ENCODE results near the gene PDCD4. TPM values are rescaled to one million over a fixed set of nuclear protein-coding genes. Genes with fewer than 3 reads are reported as not detected.
"Not testable (repeated sequence)": the region's sequence is repeated elsewhere in the genome, so short reads cannot be mapped to it uniquely, and the experiment has no call there.

Gene PDCD4
- total RNA-seq, 2 donors from 2014 or later: 307 TPM

DNA sequence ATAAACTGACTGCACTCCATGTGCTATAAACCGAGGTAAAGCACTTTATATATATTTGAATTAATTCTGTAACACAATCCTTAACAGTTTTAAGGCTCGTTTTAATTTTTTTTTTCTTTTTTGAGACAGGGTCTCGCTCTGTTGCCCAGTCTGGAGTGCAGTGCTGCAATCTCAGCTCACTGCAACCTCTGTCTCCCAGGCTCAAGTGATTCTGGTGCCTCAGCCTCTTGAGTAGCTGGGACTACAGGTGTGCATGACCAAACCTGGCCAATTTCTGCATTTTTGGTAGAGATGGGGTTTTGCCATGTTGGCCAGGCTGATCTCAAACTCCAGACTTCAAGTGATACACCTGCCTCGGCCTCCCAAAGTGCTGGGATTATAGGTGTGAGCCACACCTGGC lies 43.9 kb downstream of the PDCD4 start:
- Mint-ChIP-seq H3K27ac (peak overlapping the region; percentile 32), H3K4me1 (peaks cover 22% of the 10 kb centered on the region)
- not testable (repeated sequence) for H3K27me3 Mint-ChIP-seq; H3K9me3 ChIP-seq (ENCODE audit: control insufficient read depth, low read length, poor library complexity, severe bottlenecking); DNase-seq; H3K4me3 Mint-ChIP-seq; H3K36me3 Mint-ChIP-seq (ENCODE audit: low read depth); ATAC-seq

DNA sequence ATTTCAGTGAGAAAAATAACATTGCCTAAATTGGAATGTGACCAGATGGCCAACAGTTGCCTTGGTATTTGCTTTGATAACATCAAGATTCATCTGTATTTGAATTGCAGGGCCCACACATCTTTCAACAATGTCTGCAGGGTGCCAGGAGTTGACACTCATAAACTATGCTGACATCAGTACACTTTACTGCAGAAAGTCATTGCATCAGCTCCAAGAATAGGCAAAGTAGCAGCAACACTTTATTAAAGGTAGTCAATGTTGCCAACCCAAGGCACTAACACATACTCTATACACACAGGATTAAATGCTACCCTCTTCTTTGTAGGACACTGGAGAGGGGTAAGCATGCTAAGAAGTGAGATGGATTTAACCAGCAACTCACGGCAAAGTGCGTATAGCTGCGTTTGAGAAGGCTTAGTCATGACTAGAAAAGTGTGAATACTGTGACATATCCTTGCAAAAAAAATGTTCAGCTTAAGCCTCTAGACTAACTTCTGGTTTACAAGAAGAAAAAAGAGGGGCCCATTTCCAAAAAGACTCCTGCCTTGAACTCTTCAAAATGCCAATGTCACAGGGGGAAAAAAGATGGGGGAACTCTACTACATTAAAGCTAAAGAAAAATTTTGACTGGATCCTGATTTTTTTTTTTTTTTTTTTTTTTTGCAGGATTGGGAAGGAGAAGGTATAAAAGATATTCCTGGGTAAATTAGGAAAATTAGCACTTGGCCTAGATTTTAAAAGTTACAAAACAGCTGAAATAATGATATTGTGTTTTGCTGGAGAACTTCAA lies 45.0 kb downstream of the PDCD4 start:
- ATAC-seq (no peak), DNase-seq (no peak)
- Mint-ChIP-seq H3K27ac (peak overlapping the region; percentile 100), H3K4me1 (peaks cover 17% of the 10 kb centered on the region), H3K4me3 (no peak overlapping the region), H3K27me3 (no peaks in the 10 kb centered on the region), H3K36me3 (ENCODE audit: low read depth) (peaks cover 4% of the 10 kb centered on the region)
- no peaks in the 10 kb centered on the region for H3K9me3 ChIP-seq (ENCODE audit: control insufficient read depth, low read length, poor library complexity, severe bottlenecking)

DNA sequence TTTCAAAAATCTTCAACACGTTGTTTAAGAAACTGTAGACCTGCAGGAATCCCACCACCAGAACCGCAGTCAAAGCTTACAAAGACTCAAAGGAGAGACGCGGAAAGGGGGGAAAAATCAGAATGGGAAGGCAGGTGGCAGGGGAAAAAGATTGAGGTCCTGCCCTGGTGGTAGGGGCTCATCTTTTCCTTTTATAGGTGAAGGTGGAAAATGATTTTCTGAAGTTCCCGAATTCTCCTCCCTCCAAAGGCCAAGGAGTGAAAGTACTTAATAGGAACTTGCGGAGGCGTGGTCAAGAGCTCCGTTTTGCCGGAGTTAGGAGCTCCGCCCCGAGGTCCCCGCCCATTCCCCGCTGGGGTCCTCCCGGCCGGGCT lies 46.5 kb downstream of the PDCD4 start:
- H3K27ac Mint-ChIP-seq: peak overlapping the region; percentile 100
- peak overlapping the region; percentile 98 for H3K4me3 Mint-ChIP-seq
- peaks cover 4% of the 10 kb centered on the region for H3K36me3 Mint-ChIP-seq (ENCODE audit: low read depth)
- peaks cover 23% of the 10 kb centered on the region for H3K4me1 Mint-ChIP-seq
- ATAC-seq (no peak), DNase-seq (peak; percentile 73 to 81 (median 77))
- no peaks in the 10 kb centered on the region for H3K27me3 Mint-ChIP-seq
- no peaks in the 10 kb centered on the region for H3K9me3 ChIP-seq (ENCODE audit: control insufficient read depth, low read length, poor library complexity, severe bottlenecking)

DNA sequence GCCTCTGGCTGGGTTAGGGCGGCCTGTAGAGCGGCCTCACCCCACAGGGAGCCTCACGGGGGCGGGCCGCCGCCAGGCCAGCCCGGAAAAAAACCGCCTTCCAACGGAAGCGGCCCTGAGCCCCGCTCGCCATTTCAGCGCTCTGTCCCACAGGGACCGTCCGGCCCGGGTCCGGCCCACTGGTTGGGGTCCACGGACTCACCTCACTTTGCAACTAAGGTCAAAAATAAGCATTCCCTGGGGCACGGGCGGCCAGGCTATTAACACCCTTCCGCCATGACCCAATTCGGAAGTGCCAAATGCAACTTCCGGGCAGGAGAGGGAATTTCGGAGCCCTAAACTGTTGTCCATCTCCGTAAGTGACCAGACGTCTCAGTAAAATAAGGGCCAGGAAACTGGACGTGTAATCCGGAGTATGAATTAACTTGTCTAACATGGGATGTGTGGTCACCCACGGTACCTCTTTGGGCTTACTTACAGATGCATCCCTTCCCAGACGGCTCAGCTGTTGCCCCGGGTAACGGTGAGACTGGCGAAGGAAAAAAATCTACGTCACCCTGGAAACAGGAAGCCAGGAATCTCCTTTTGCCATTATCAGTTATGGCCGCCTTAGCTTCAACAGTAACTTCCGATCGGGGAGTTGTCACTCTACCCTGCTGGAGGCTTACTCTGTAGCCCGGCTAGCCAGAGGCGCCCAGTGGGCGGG lies 47.1 kb downstream of the PDCD4 start, which contains the start of gene BBIP1:
BBIP1 (minus strand) TSS at position 538 of the 706 bp plus-strand sequence. CDS start 1,023 bp downstream, outside the sequence.
- peak within 1 kb of the TSS; percentile 100 for H3K27ac Mint-ChIP-seq
- H3K27me3 Mint-ChIP-seq: no peaks in the 10 kb centered on the region
- H3K9me3 ChIP-seq (ENCODE audit: control insufficient read depth, low read length, poor library complexity, severe bottlenecking): no peaks in the 10 kb centered on the region
- ATAC-seq (peak; percentile 94), DNase-seq (no peak)
- peaks cover 4% of the 10 kb centered on the region for H3K36me3 Mint-ChIP-seq (ENCODE audit: low read depth)
- peak within 1 kb of the TSS; percentile 98 for H3K4me3 Mint-ChIP-seq
- H3K4me1 Mint-ChIP-seq: peaks cover 26% of the 10 kb centered on the region

DNA sequence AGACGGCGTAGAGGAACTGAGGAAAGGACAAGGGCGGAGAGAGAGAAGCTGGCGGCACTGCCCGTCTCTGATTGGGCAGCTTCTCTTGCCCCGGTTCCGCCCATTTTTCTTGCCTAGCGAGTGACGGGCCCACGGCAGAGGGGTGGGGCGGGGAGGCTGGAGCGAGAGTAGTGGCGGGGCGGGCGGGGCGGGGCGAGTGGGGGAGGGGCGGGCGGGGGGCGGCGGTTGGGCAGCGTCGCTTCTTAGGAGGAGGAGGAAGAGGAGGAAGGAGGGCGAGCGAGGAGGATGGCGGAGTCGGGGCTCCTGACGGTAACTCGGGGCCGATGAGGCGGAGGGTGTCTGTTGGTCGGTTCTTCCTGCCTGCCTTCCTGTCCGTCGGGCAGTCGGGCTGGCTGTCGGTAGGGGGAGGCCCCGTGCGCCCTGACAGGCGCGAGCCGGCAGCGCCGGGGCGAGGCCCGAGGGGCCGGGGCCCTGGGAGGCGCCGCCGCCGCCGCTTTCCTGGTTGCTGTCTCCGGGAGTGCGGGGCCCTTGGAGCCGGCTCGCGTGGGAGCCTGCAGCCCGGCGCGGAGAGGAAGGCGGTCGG lies 47.7 kb downstream of the PDCD4 start, which contains the start of gene SHOC2:
SHOC2 (plus strand) TSS at position 256 of the 583 bp plus-strand sequence. CDS start 44,755 bp downstream, outside the sequence.
- H3K27me3 Mint-ChIP-seq: no peaks in the 10 kb centered on the region
- H3K4me1 Mint-ChIP-seq: peaks cover 29% of the 10 kb centered on the region
- H3K36me3 Mint-ChIP-seq (ENCODE audit: low read depth): peaks cover 4% of the 10 kb centered on the region
- ATAC-seq (peak; percentile 50), DNase-seq (peak; percentile 94 to 98 (median 95))
- H3K9me3 ChIP-seq (ENCODE audit: control insufficient read depth, low read length, poor library complexity, severe bottlenecking): no peaks in the 10 kb centered on the region
- H3K27ac Mint-ChIP-seq: peak within 1 kb of the TSS; percentile 100
- peak within 1 kb of the TSS; percentile 98 for H3K4me3 Mint-ChIP-seq

DNA sequence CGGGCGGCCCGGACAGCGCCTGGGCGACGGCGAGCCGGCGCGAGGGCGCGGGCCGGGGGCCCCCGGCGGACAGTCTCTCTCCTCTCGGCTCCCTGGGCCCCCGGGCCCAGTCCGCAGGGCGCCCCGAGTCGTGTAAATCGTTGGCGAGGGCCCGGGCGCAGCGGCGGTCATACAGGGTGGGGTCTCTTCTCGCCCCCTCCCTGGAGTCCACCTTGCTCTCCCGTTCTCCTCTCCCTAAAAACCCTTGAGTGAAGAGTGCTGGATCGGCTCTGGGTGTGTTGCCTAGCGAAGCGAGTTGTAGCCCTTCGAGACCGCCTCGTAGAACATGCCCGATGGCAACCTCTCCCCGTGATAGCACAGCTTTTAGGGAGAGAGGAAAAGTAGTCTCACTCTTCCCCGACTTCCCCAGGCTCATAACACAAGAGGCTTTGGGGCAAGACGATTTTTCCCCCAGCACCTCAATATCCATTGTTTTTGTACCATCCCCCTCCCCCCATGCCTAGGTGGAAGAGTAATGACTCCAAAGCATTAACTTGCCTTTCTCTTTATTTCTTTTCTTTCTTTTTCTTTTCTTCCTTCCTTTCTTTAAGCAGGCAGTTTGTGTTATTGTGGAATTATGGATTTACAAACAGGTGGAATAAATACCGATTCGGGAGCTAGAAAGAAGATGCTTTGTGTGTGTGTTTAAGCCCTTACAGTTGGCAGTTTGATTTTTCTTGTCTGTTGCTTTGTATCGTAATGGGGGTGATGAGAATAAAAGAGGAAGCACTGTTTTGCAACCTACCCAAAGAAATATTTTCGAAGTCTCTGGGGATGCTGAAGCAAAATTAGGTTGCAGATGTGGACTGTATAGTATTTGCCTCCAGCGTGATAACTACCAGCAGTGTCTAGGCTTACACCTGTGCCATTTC lies 48.5 kb downstream of the PDCD4 start:
- ATAC-seq (no peak), DNase-seq (peak in 1 of 3 donors; percentile 8)
- Mint-ChIP-seq H3K27me3 (no peaks in the 10 kb centered on the region), H3K4me1 (peaks cover 29% of the 10 kb centered on the region), H3K27ac (peak overlapping the region; percentile 100), H3K4me3 (peak overlapping the region; percentile 98), H3K36me3 (ENCODE audit: low read depth) (peaks cover 4% of the 10 kb centered on the region)
- no peaks in the 10 kb centered on the region for H3K9me3 ChIP-seq (ENCODE audit: control insufficient read depth, low read length, poor library complexity, severe bottlenecking)

DNA sequence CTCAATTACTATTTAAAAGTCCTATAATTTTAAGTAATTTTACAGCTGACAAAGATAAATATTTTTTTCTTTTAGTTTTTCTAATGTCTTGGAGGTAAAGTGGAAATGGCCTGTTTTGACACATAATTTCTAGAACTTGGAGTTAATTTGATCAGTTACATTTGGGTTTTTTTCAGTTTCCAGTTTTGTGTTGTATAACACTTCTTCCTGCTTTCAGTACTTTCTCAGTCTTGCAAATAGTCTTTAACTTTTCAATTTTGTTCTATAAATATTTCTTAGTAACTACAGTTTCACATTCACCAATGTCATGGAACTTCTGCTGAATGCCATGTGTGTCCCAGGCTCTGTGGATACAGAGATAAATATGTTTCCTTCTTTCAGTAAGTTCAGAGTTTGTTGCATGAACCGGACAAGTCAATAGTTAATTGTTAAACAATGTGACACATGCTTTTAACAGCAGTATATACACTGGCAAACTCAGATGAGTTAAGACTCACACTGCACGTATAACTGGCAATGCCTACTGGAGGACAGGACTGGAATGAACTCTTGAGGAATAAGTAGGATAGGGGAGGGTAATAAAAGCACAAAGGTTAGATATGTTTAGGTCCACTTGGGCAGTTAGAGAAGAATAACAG lies 52.2 kb downstream of the PDCD4 start:
- no peak for DNase-seq
- ATAC-seq: no peak
- Mint-ChIP-seq H3K27me3 (no peaks in the 10 kb centered on the region), H3K4me3 (no peak overlapping the region), H3K4me1 (peaks cover 29% of the 10 kb centered on the region), H3K36me3 (ENCODE audit: low read depth) (peaks cover 3% of the 10 kb centered on the region), H3K27ac (peak overlapping the region; percentile 75)
- H3K9me3 ChIP-seq (ENCODE audit: control insufficient read depth, low read length, poor library complexity, severe bottlenecking): no peaks in the 10 kb centered on the region

DNA sequence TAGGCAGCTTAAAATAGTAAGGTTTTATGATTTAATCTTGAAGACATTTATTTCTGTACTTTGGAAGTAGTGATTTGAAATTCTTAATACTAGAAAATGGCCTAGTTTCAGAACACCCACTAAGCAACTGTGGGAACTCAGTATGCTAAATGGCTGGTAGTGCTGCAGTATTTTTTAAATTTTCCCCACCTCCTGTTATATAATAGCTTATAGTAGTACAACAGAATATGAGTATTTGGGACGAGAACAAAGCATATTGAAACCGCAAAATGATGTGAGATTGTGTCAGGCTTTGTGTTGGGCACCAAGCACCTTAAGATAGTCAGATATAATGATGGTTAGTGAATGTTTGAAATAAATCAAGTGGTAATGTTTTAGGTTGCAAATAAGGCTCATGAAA lies 55.7 kb downstream of the PDCD4 start:
- Mint-ChIP-seq H3K36me3 (ENCODE audit: low read depth) (no peaks in the 10 kb centered on the region), H3K4me3 (no peak overlapping the region), H3K4me1 (peaks cover 25% of the 10 kb centered on the region), H3K27ac (no peak overlapping the region), H3K27me3 (no peaks in the 10 kb centered on the region)
- peak; percentile 71 for ATAC-seq
- DNase-seq: no peak
- H3K9me3 ChIP-seq (ENCODE audit: control insufficient read depth, low read length, poor library complexity, severe bottlenecking): no peaks in the 10 kb centered on the region

DNA sequence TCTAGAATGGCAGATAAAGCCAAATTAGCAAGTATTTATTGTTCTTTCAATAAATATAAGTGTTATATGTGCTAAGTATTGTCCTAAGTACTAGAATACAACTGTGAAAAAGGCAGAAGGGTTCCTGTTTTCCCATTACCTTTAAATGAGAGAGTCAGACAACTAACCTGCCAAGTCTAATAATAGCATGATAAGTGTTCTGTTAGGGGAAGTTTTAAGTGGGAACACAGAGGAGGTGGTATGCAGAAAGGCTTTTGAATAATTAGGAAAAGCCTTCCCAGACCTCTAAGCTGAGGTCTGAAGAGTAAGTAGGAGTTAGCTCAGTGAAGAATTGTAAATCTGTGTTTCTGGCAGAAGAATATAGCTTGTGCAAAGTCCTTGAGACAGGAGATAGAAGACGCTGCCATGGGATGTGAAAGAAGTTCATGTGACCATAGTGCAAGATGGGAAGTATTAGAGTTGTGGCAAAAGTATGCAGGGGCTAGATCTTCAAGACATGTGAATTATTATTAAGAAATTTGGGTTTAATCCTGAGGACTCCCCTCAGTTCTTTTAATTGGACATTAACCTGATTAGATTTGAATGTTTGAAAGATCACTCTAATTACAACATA lies 60.1 kb downstream of the PDCD4 start:
- H3K27ac Mint-ChIP-seq: no peak overlapping the region
- H3K27me3 Mint-ChIP-seq: no peaks in the 10 kb centered on the region
- peaks cover 14% of the 10 kb centered on the region for H3K4me1 Mint-ChIP-seq
- ATAC-seq (no peak), DNase-seq (no peak)
- peaks cover 2% of the 10 kb centered on the region for H3K36me3 Mint-ChIP-seq (ENCODE audit: low read depth)
- H3K9me3 ChIP-seq (ENCODE audit: control insufficient read depth, low read length, poor library complexity, severe bottlenecking): no peaks in the 10 kb centered on the region
- no peak overlapping the region for H3K4me3 Mint-ChIP-seq

DNA sequence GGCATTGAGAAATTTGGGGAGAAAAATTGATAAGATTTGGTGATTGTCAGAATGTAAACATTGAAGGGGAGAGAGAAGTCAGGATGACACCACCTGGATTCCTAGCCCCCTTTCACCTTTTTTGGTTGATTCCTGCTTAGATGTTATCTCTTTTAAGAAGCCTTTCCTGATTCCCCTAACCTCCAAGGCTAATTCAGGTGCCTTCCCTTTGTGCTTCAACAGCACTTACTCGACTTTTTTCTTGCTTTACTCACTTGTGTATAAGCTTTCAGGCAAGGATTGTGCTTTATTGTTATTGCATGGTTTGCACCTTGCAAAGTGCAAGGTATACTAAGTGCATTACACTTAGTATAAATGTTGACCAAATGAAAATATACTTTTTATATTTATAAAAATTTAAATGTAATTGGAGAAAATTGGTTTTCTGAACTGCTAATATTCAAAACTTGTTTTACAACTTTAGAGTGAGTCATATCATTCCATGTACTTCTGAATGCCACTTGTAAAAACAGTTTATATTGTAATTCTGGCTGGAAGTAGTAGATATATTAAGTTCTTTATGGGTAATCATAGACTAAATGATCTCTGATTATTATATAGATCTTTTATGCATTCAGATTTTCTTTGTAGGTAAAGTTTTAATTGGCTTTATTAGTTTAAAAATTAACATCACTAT lies 60.9 kb downstream of the PDCD4 start:
- ATAC-seq: no peak

DNA sequence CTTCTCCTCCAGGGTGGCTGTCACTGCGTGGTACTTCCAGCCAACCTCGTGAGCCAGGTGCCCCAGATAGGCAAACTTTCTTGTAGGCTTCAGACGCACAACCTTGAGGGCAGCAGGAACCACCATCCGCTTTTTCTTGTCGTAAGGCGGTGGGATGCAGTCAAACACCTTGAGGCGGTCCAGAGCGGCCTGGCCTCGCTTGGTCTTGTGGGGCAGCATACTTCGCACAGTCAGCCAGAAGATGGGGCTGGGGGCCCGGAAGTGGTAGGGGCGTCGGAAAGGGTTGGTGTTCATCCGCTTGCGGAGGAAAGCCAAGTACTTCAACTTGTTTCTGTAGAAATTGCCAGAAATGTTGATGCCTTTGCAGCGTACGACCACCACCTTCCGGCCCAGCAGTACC lies 65.0 kb downstream of the PDCD4 start:
- Mint-ChIP-seq H3K27ac (no peak overlapping the region), H3K36me3 (ENCODE audit: low read depth) (peaks cover 4% of the 10 kb centered on the region), H3K4me1 (peaks cover 10% of the 10 kb centered on the region), H3K4me3 (no peak overlapping the region), H3K27me3 (no peaks in the 10 kb centered on the region)
- no peak for DNase-seq
- no peaks in the 10 kb centered on the region for H3K9me3 ChIP-seq (ENCODE audit: control insufficient read depth, low read length, poor library complexity, severe bottlenecking)
- no peak for ATAC-seq

More for the DNA sequence above, 60.9 kb downstream of the PDCD4 start:
- peaks cover 4% of the 10 kb centered on the region for H3K36me3 Mint-ChIP-seq (ENCODE audit: low read depth)
- no peaks in the 10 kb centered on the region for H3K27me3 Mint-ChIP-seq
- H3K9me3 ChIP-seq (ENCODE audit: control insufficient read depth, low read length, poor library complexity, severe bottlenecking): no peaks in the 10 kb centered on the region
- no peak for DNase-seq
- no peak overlapping the region for H3K27ac Mint-ChIP-seq
- H3K4me1 Mint-ChIP-seq: peaks cover 16% of the 10 kb centered on the region
- H3K4me3 Mint-ChIP-seq: peak overlapping the region; percentile 12

Data from T-helper 17 cell (primary cell).